B cell (primary cell): ENCODE measurements around the gene SURF6. TPM values are rescaled to one million over a fixed set of nuclear protein-coding genes. Genes with fewer than 3 reads are reported as not detected.

ENCODE experiments used
- ATAC-seq: fragments of 200-7000 bp; cut with Tn5 transposase; one replicate; pipeline ENCODE4 v1.10.0; 2021; ENCODE audit warnings: low read depth, mild to moderate bottlenecking, moderate number of reproducible peaks, moderate library complexity
- CTCF ChIA-PET: fragments of 350-600 bp; sonication (Branson Sonifier 250); formaldehyde crosslinking; loops from one replicate; lab custom pipeline; 2021; ENCODE audit warnings: antibody characterized with exemption, inconsistent platforms; lab: Charles Lee
- POLR2A ChIA-PET: fragments of 350-600 bp; sonication (Branson Sonifier 250); formaldehyde crosslinking; loops from one replicate; lab custom pipeline; 2021; ENCODE audit warnings: antibody characterized with exemption; lab: Charles Lee
- DNase-seq: peaks from one replicate; pipeline ENCODE4 v3.0.0; 2013
- H2AFZ ChIP-seq: 2 replicates; pipeline ENCODE4 v1.6.1; 2012; ENCODE audit warnings: mild to moderate bottlenecking, low read depth, low read length; ENCODE audit not compliant: insufficient read depth, poor library complexity, severe bottlenecking
- H3K27ac ChIP-seq, 2 donors: 1 replicate in 1 of 2; 2 replicates in 1 of 2; pipeline ENCODE4 v1.5.1; 2012 to 2013; ENCODE audit warnings: low read length in 2 of 2, mild to moderate bottlenecking in 2 of 2, moderate library complexity in 1 of 2
- H3K27me3 ChIP-seq, 4 experiments: fragments of 200-600 bp in 1 of 4; sonication (generic) in 1 of 4; replicated peaks in 1 of 4; 1 replicate in 2 of 4; 2 replicates in 2 of 4; pipeline versions ENCODE4 v1.6.1 to v1.7.0; 2013 to 2016; ENCODE audit warnings: low read length in 3 of 4, mild to moderate bottlenecking in 2 of 4, mixed read lengths in 1 of 4, moderate library complexity in 1 of 4; ENCODE audit not compliant: insufficient read depth in 4 of 4, control insufficient read depth in 3 of 4; ENCODE audit errors: control extremely low read depth in 1 of 4
- H3K36me3 ChIP-seq, 2 experiments: replicated peaks in 1 of 2; 1 replicate in 1 of 2; 2 replicates in 1 of 2; pipeline versions ENCODE4 v1.6.1 to v1.7.1; 2013; ENCODE audit warnings: low read length in 1 of 2; ENCODE audit not compliant: insufficient read depth in 2 of 2, control insufficient read depth in 1 of 2; ENCODE audit errors: control extremely low read depth in 1 of 2, extremely low read depth in 1 of 2
- H3K4me1 ChIP-seq, 2 donors: fragments of 200-600 bp in 1 of 2; sonication (generic) in 1 of 2; 1 replicate in 1 of 2; 2 replicates in 1 of 2; pipeline versions ENCODE4 v1.5.1 to v1.6.1; 2013 to 2017; ENCODE audit warnings: low read length in 2 of 2; ENCODE audit not compliant: control insufficient read depth in 2 of 2, insufficient read depth in 2 of 2
- H3K4me2 ChIP-seq: replicated peaks from 2 replicates; pipeline ENCODE3; 2012; ENCODE audit warnings: mild to moderate bottlenecking, low read depth, low read length; ENCODE audit not compliant: poor library complexity, severe bottlenecking
- H3K4me3 ChIP-seq, 5 experiments: fragments of 200-600 bp in 1 of 5; sonication (generic) in 1 of 5; 1 replicate in 3 of 5; 2 replicates in 2 of 5; pipeline versions ENCODE4 v1.5.1 to v1.7.0; 2011 to 2016; ENCODE audit warnings: low read length in 4 of 5, mild to moderate bottlenecking in 4 of 5, low read depth in 2 of 5, control low read depth in 1 of 5, moderate library complexity in 1 of 5; ENCODE audit not compliant: insufficient read depth in 1 of 5; ENCODE audit errors: control extremely low read depth in 1 of 5, extremely low read depth in 1 of 5
- H3K79me2 ChIP-seq: fragments of 200-600 bp; sonication (generic); one replicate; pipeline ENCODE4 v1.6.0; 2016; ENCODE audit warnings: low read length; ENCODE audit not compliant: control insufficient read depth, insufficient read depth
- H3K9ac ChIP-seq: fragments of 200-600 bp; sonication (generic); 2 replicates; pipeline ENCODE4 v1.6.1; 2017; ENCODE audit warnings: mild to moderate bottlenecking, low read length, moderate library complexity
- H3K9me3 ChIP-seq, 3 donors: one replicate each; pipeline versions ENCODE4 v1.6.1 to v1.7.1; 2013; ENCODE audit warnings: low read length in 2 of 3; ENCODE audit not compliant: control insufficient read depth in 2 of 3, insufficient read depth in 1 of 3; ENCODE audit errors: control extremely low read depth in 1 of 3
- H4K20me1 ChIP-seq: 2 replicates; pipeline ENCODE4 v1.6.0; 2012; ENCODE audit warnings: mild to moderate bottlenecking, low read length; ENCODE audit not compliant: insufficient read depth, control insufficient read depth, poor library complexity, severe bottlenecking
- H3K27ac Mint-ChIP-seq: one replicate; pipeline ENCODE4 v1.8.0; 2021; ENCODE audit warnings: mixed read lengths
- H3K27me3 Mint-ChIP-seq: one replicate; pipeline ENCODE4 v1.8.0; 2021; ENCODE audit warnings: mixed read lengths
- H3K4me1 Mint-ChIP-seq: one replicate; pipeline ENCODE4 v1.8.0; 2021; ENCODE audit warnings: mixed read lengths
- H3K4me3 Mint-ChIP-seq: one replicate; pipeline ENCODE4 v1.8.0; 2021; ENCODE audit warnings: mixed read lengths
- H3K9me3 Mint-ChIP-seq: one replicate; pipeline ENCODE4 v1.8.0; 2022; ENCODE audit warnings: mixed read lengths; ENCODE audit not compliant: insufficient read depth
- CTCF ChIP-seq: fragments of 200-600 bp; IDR thresholded peaks from one replicate; pipeline ENCODE4 v1.8.0; 2022; ENCODE audit warnings: antibody characterized with exemption, mild to moderate bottlenecking
- EZH2 ChIP-seq: IDR thresholded peaks from 2 replicates; pipeline ENCODE4 v1.6.1; 2012; ENCODE audit warnings: borderline replicate concordance, low read depth, mild to moderate bottlenecking, moderate library complexity, low read length; ENCODE audit not compliant: insufficient read depth, poor library complexity, severe bottlenecking
- WGBS: methylation state at CpG from one replicate; pipeline ENCODE4 v1.1.5; 2013; ENCODE audit warnings: missing lambda C conversion rate; ENCODE audit not compliant: insufficient coverage; 5-methylcytosine and 5-hydroxymethylcytosine counted together
- intact Hi-C: fragments of 100-400 bp; cut with micrococcal nuclease; formaldehyde crosslinking; loops from one replicate; pipeline ENCODE4 v1.10.0; 2022
- polyA plus RNA-seq: library from polyadenylated mRNA; depleted of rRNA; stranded (reverse); fragments of >200 nt; gene quantifications from 2 replicates; pipeline ENCODE4 v1.2.3, GENCODE V29; 2012
- total RNA-seq, 2 donors: library from RNA; stranded (reverse); fragments of 120-200 nt in 1 of 2; gene quantifications; 1 replicate in 1 of 2; 2 replicates in 1 of 2; pipeline versions ENCODE4 v1.2.3 to v1.2.4, GENCODE V29; 2013 to 2022

SURF6 gene
- total and polyA plus RNA-seq, 2 donors (not counting 1 experiment from before 2014, with no cell fraction given): 14.7 to 25.9 TPM

DNA sequence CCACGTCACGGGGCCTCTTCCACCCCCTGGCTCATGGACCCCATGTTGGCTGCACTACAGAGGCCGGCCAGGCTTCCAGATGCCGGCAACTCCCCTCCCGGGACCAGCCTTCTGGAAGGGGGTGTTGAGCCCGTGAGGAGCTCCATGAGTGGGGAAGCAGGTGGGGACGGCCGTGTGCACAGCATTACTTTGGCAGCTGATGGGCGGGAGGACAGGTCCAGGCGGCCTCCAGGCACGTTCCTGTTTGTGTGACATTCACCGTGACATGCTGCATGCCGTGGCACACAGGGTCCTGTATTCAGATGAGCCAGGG, 31.9 kb downstream of the SURF6 start:
- Histone ChIP-seq H2AFZ (no peak overlapping the region), H3K4me3 (no peak overlapping the region), H3K4me1 (no peaks in the 10 kb centered on the region), H3K4me2 (no peak overlapping the region), H3K9ac (no peak overlapping the region), H4K20me1 (no peaks in the 10 kb centered on the region), H3K36me3 (no peaks in the 10 kb centered on the region), H3K79me2 (no peaks in the 10 kb centered on the region), H3K27me3 (no peaks in the 10 kb centered on the region), H3K27ac (no peak overlapping the region), H3K9me3 (no peaks in the 10 kb centered on the region)
- Mint-ChIP-seq H3K27me3 (peaks cover 14% of the 10 kb centered on the region), H3K27ac (no peak overlapping the region), H3K4me1 (no peaks in the 10 kb centered on the region), H3K9me3 (no peaks in the 10 kb centered on the region), H3K4me3 (no peak overlapping the region)
- POLR2A ChIA-PET: no interaction called here
- CTCF ChIA-PET: no interaction called here
- no peak for DNase-seq
- WGBS: 91% methylated on average over 13 of the region's 13 CpGs
- TF ChIP-seq CTCF (no peak), EZH2 (no peak)
- intact Hi-C loops: no loop called here
- no peak for ATAC-seq

DNA sequence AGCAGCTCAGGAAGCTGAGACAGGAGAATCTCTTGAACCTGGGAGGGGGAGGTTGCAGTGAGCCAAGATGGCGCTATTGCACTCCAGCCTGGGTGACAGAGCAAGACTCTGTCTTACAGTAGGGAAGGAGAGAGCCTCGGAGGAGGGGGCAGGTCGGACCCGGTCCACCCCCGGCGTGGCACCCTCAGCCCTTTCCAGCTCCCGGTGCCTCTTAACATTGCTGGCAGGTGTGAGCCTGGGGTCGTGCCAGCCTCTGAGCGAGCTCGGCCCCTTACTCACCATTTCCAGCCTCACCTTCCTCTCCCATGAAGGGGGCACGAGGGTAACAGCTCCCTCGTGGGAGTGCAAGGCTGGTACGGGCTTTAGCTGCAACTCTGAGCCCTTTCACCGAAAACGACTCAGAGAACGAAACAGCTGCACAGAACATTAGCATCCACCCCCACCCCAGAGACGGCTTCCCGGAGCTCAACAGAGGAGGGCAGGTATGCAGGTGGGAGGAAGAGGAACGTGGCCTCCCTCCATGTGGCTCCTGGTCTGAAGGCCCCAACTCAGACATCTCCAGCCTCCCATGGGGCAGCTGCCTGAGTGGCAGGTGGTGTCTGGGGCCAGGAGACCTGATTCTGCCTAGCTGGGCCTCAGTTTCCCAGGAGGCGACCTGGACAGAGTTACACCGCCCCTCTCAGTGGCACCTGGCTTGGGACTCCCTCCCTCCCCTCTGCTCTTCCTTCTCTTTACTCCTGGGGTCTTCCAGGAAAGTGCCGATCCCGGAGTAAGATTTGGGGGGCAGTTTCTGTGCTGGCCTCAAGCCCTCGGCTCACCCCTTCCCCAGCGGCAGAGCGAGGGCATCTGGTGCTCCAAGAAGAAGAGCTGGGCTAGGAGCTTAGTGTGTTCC, 32.5 kb downstream of the SURF6 start:
- Histone ChIP-seq H3K9me3 (no peaks in the 10 kb centered on the region), H3K9ac (no peak overlapping the region), H3K4me3 (no peak overlapping the region), H3K36me3 (no peaks in the 10 kb centered on the region), H3K79me2 (no peaks in the 10 kb centered on the region), H3K27ac (no peak overlapping the region), H3K27me3 (no peaks in the 10 kb centered on the region), H3K4me2 (no peak overlapping the region), H2AFZ (no peak overlapping the region), H4K20me1 (no peaks in the 10 kb centered on the region), H3K4me1 (no peaks in the 10 kb centered on the region)
- ChIA-PET POLR2A (no interaction called here), CTCF (no interaction called here)
- no peak for TF ChIP-seq CTCF
- TF ChIP-seq EZH2: no peak
- no peak overlapping the region for H3K27ac Mint-ChIP-seq
- peaks cover 10% of the 10 kb centered on the region for H3K27me3 Mint-ChIP-seq
- WGBS: 91% methylated on average over 15 of the region's 26 CpGs
- no peaks in the 10 kb centered on the region for H3K4me1 Mint-ChIP-seq
- H3K4me3 Mint-ChIP-seq: no peak overlapping the region
- ATAC-seq: no peak
- no peak for DNase-seq
- intact Hi-C loops: no loop called here
- no peaks in the 10 kb centered on the region for H3K9me3 Mint-ChIP-seq
